GM23338 (cell line): ENCODE measurements around the gene IGSF10. TPM values are rescaled to one million over a fixed set of nuclear protein-coding genes. Genes with fewer than 3 reads are reported as not detected.

Source experiments
- ATAC-seq: fragments of 200-7000 bp; cut with Tn5 transposase; 3 replicates; pipeline ENCODE4 v1.9.1; 2020
- DNase-seq: peaks from one replicate; pipeline ENCODE4 v3.0.0-alpha.2; 2015; ENCODE audit warnings: low spot score
- H2AFZ ChIP-seq: fragments of 200-600 bp; sonication (generic); 2 replicates; pipeline ENCODE4 v1.8.0; 2016; ENCODE audit warnings: antibody characterized with exemption, mild to moderate bottlenecking, moderate library complexity
- H3F3A ChIP-seq: fragments of 200-600 bp; sonication (generic); replicated peaks from 2 replicates; pipeline ENCODE4 v1.8.0; 2017; ENCODE audit warnings: antibody characterized with exemption, mixed run types, low read depth
- H3K27ac ChIP-seq: fragments of 200-600 bp; sonication (generic); 2 replicates; pipeline ENCODE4 v1.6.1; 2016; ENCODE audit warnings: low read depth
- H3K27me3 ChIP-seq: fragments of 200-600 bp; sonication (generic); 2 replicates; pipeline ENCODE4 v1.8.0; 2016; ENCODE audit warnings: mild to moderate bottlenecking, mixed run types, moderate library complexity; ENCODE audit not compliant: insufficient read depth
- H3K36me3 ChIP-seq: fragments of 200-600 bp; sonication (generic); 2 replicates; pipeline ENCODE4 v1.8.0; 2016; ENCODE audit warnings: mild to moderate bottlenecking; ENCODE audit not compliant: insufficient read depth
- H3K4me1 ChIP-seq: fragments of 200-600 bp; sonication (generic); 2 replicates; pipeline ENCODE4 v1.8.0; 2016; ENCODE audit warnings: mild to moderate bottlenecking, moderate library complexity; ENCODE audit not compliant: insufficient read depth
- H3K4me2 ChIP-seq: fragments of 200-600 bp; sonication (generic); 2 replicates; pipeline ENCODE4 v1.7.1; 2017; ENCODE audit warnings: mixed run types
- H3K4me3 ChIP-seq: fragments of 200-600 bp; sonication (generic); 2 replicates; pipeline ENCODE4 v1.6.1; 2016; ENCODE audit warnings: mixed run types
- H3K79me2 ChIP-seq: fragments of 200-600 bp; sonication (generic); replicated peaks from 2 replicates; pipeline ENCODE4 v1.8.0; 2017; ENCODE audit warnings: mild to moderate bottlenecking; ENCODE audit not compliant: insufficient read depth
- H3K9me2 ChIP-seq: fragments of 200-600 bp; sonication (generic); 2 replicates; pipeline ENCODE4 v1.8.0; 2017; ENCODE audit not compliant: insufficient read depth
- H4K20me1 ChIP-seq: fragments of 200-600 bp; sonication (generic); replicated peaks from 2 replicates; pipeline ENCODE4 v1.8.0; 2017; ENCODE audit warnings: mild to moderate bottlenecking; ENCODE audit not compliant: insufficient read depth
- H3K27ac Mint-ChIP-seq: 2 replicates; pipeline ENCODE4 v1.8.0; 2020; ENCODE audit warnings: inconsistent platforms, mild to moderate bottlenecking, moderate library complexity, mixed read lengths
- H3K27me3 Mint-ChIP-seq: 3 replicates; pipeline ENCODE4 v1.8.0; 2022; ENCODE audit warnings: low read depth, mild to moderate bottlenecking, moderate library complexity, mixed read lengths, inconsistent platforms; ENCODE audit not compliant: insufficient read depth, poor library complexity
- H3K36me3 Mint-ChIP-seq: 3 replicates; pipeline ENCODE4 v1.8.0; 2021; ENCODE audit warnings: low read depth, mild to moderate bottlenecking, inconsistent platforms, moderate library complexity, mixed read lengths
- H3K4me1 Mint-ChIP-seq: 3 replicates; pipeline ENCODE4 v1.8.0; 2020; ENCODE audit warnings: mild to moderate bottlenecking, inconsistent platforms, mixed read lengths
- H3K4me3 Mint-ChIP-seq: 3 replicates; pipeline ENCODE4 v1.8.0; 2021; ENCODE audit warnings: moderate library complexity, mild to moderate bottlenecking, inconsistent platforms, mixed read lengths
- H3K9me3 Mint-ChIP-seq: 3 replicates; pipeline ENCODE4 v1.8.0; 2020; ENCODE audit warnings: moderate library complexity, mild to moderate bottlenecking, inconsistent platforms, mixed read lengths
- CREB1 ChIP-seq: fragments of 250-450 bp; sonication (Bioruptor Pico); IDR thresholded peaks from 2 replicates; pipeline ENCODE4 v1.5.0; 2020; ENCODE audit warnings: low read depth, mild to moderate bottlenecking, moderate library complexity
- ETS1 ChIP-seq: IDR thresholded peaks from 2 replicates; pipeline ENCODE4 v1.6.1; 2016; ENCODE audit warnings: antibody characterized with exemption
- EZH2 ChIP-seq: fragments of 200-600 bp; sonication (generic); IDR thresholded peaks from one replicate; pipeline ENCODE4 v1.8.0; 2017; ENCODE audit warnings: antibody characterized with exemption, mild to moderate bottlenecking, low read depth; ENCODE audit not compliant: unreplicated experiment
- JUNB ChIP-seq: IDR thresholded peaks from one replicate; pipeline ENCODE4 v1.6.1; 2016; ENCODE audit warnings: antibody characterized with exemption; ENCODE audit not compliant: unreplicated experiment
- POLR2AphosphoS5 ChIP-seq: IDR thresholded peaks from 2 replicates; pipeline ENCODE4 v1.6.1; 2016; ENCODE audit warnings: antibody characterized with exemption, low read depth
- STAT1 ChIP-seq: IDR thresholded peaks from one replicate; pipeline ENCODE4 v1.6.1; 2016; ENCODE audit warnings: antibody characterized with exemption; ENCODE audit not compliant: unreplicated experiment
- ZNF114 ChIP-seq: fragments of 250-450 bp; sonication (Bioruptor Pico); IDR thresholded peaks from 2 replicates; pipeline ENCODE4 v1.5.0; 2020; ENCODE audit warnings: mild to moderate bottlenecking, moderate library complexity
- polyA plus RNA-seq: library from polyadenylated mRNA; unstranded; fragments of >200 nt; fragmentation: Nextera tagmentation; extraction: Ambion mirVana; gene quantifications from 2 replicates; pipeline ENCODE4 v1.2.1, GENCODE V29; 2016
- total RNA-seq: library from RNA; depleted of rRNA; stranded (reverse); fragments of >200 nt; shearing (Covaris generic); gene quantifications from 2 replicates; pipeline ENCODE4 v1.2.3, GENCODE V29; 2014
- TF ChIP-seq, protein P1 (sequence below): fragments of 250-450 bp; sonication (Bioruptor Pico); IDR thresholded peaks from 2 replicates; pipeline ENCODE4 v1.5.0; 2020; ENCODE audit warnings: mild to moderate bottlenecking, moderate library complexity

IGSF10 gene
- total and polyA plus RNA-seq, 2 experiments from 2014 or later = 0.50 to 0.94 TPM

DNA sequence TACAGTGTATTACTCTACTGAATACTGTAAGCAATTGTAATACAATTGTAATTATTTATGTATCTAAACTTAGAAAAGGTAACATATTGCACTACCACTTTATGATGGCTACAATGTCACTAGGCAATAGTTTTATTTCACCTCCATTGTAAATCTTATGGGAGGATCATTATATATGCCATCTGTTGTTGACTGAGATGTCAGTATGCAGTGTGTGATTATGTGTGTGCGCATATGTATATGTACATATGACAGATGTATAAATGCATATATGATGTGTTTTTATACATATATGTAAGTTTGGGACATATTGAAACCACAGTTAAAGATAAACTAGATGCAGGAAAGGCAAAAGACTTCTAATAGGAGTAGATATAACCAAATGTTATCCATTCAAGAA, 8.5 kb downstream of the IGSF10 start:
- H3K9me3 Mint-ChIP-seq = no peaks in the 10 kb centered on the region; the same call in 2 of the 3 replicates
- H3K27ac Mint-ChIP-seq = no peak overlapping the region
- H3K36me3 ChIP-seq = no peaks in the 10 kb centered on the region
- H3K4me1 ChIP-seq = no peaks in the 10 kb centered on the region
- no peaks in the 10 kb centered on the region for H4K20me1 ChIP-seq
- TF ChIP-seq, protein P1, sequence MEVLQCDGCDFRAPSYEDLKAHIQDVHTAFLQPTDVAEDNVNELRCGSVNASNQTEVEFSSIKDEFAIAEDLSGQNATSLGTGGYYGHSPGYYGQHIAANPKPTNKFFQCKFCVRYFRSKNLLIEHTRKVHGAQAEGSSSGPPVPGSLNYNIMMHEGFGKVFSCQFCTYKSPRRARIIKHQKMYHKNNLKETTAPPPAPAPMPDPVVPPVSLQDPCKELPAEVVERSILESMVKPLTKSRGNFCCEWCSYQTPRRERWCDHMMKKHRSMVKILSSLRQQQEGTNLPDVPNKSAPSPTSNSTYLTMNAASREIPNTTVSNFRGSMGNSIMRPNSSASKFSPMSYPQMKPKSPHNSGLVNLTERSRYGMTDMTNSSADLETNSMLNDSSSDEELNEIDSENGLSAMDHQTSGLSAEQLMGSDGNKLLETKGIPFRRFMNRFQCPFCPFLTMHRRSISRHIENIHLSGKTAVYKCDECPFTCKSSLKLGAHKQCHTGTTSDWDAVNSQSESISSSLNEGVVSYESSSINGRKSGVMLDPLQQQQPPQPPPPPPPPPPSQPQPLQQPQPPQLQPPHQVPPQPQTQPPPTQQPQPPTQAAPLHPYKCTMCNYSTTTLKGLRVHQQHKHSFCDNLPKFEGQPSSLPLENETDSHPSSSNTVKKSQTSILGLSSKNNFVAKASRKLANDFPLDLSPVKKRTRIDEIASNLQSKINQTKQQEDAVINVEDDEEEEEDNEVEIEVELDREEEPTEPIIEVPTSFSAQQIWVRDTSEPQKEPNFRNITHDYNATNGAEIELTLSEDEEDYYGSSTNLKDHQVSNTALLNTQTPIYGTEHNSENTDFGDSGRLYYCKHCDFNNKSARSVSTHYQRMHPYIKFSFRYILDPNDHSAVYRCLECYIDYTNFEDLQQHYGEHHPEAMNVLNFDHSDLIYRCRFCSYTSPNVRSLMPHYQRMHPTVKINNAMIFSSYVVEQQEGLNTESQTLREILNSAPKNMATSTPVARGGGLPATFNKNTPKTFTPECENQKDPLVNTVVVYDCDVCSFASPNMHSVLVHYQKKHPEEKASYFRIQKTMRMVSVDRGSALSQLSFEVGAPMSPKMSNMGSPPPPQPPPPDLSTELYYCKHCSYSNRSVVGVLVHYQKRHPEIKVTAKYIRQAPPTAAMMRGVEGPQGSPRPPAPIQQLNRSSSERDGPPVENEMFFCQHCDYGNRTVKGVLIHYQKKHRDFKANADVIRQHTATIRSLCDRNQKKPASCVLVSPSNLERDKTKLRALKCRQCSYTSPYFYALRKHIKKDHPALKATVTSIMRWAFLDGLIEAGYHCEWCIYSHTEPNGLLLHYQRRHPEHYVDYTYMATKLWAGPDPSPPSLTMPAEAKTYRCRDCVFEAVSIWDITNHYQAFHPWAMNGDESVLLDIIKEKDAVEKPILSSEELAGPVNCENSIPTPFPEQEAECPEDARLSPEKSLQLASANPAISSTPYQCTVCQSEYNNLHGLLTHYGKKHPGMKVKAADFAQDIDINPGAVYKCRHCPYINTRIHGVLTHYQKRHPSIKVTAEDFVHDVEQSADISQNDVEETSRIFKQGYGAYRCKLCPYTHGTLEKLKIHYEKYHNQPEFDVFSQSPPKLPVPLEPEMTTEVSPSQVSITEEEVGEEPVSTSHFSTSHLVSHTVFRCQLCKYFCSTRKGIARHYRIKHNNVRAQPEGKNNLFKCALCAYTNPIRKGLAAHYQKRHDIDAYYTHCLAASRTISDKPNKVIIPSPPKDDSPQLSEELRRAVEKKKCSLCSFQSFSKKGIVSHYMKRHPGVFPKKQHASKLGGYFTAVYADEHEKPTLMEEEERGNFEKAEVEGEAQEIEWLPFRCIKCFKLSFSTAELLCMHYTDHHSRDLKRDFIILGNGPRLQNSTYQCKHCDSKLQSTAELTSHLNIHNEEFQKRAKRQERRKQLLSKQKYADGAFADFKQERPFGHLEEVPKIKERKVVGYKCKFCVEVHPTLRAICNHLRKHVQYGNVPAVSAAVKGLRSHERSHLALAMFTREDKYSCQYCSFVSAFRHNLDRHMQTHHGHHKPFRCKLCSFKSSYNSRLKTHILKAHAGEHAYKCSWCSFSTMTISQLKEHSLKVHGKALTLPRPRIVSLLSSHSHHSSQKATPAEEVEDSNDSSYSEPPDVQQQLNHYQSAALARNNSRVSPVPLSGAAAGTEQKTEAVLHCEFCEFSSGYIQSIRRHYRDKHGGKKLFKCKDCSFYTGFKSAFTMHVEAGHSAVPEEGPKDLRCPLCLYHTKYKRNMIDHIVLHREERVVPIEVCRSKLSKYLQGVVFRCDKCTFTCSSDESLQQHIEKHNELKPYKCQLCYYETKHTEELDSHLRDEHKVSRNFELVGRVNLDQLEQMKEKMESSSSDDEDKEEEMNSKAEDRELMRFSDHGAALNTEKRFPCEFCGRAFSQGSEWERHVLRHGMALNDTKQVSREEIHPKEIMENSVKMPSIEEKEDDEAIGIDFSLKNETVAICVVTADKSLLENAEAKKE = no peak
- TF ChIP-seq JUNB = no peak
- no peak for TF ChIP-seq EZH2
- no peak for TF ChIP-seq ZNF114 (CRISPR knock-in tag)
- no peak for TF ChIP-seq CREB1
- TF ChIP-seq ETS1 = no peak
- TF ChIP-seq STAT1 = no peak
- no peak for TF ChIP-seq POLR2AphosphoS5
- H3K79me2 ChIP-seq = no peaks in the 10 kb centered on the region
- no peaks in the 10 kb centered on the region for H3K36me3 Mint-ChIP-seq
- H3F3A ChIP-seq = no peaks in the 10 kb centered on the region
- no peak for ATAC-seq
- H3K27me3 ChIP-seq = no peaks in the 10 kb centered on the region
- peaks cover 5% of the 10 kb centered on the region for H3K4me1 Mint-ChIP-seq
- no peak overlapping the region for H2AFZ ChIP-seq
- H3K4me3 Mint-ChIP-seq = no peak overlapping the region
- H3K4me2 ChIP-seq = no peak overlapping the region
- H3K27ac ChIP-seq = no peak overlapping the region
- H3K9me2 ChIP-seq = peaks cover 1% of the 10 kb centered on the region; the same call in 1 of the 2 replicates
- no peak for DNase-seq
- H3K27me3 Mint-ChIP-seq = peaks cover 5% of the 10 kb centered on the region
- H3K4me3 ChIP-seq = no peak overlapping the region
